ENCODE data around the gene NAP1L5.

NAP1L5 gene

GRCh38 chr4:88681209-88681608 lies 16.4 kb downstream of the NAP1L5 start:
- TF ChIP-seq EZH2phosphoT487 (IDR thresholded peaks at IDR 0.05; ENCODE audit: low read depth) (no peak), CTCF (IDR thresholded peaks at IDR 0.05; ENCODE audit: low read depth, low read length) (no peak)
- Histone ChIP-seq H3K4me2 (ENCODE audit: low read length) (no peak overlapping the region), H3K9ac (ENCODE audit: low read length) (no peak overlapping the region), H3K36me3 (replicated peaks; ENCODE audit: low read depth, low read length) (no peaks in the 10 kb centered on the region), H2AFZ (ENCODE audit: low read depth, low read length) (no peak overlapping the region), H3K27me3 (ENCODE audit: low read depth, low read length) (no peaks in the 10 kb centered on the region), H3K27ac (ENCODE audit: low read length) (no peak overlapping the region), H3K4me3 (ENCODE audit: low read length) (no peak overlapping the region), H3K9me3 (ENCODE audit: insufficient read depth, low read length) (no peaks in the 10 kb centered on the region), H4K20me1 (ENCODE audit: insufficient read depth, low read length) (no peaks in the 10 kb centered on the region), H3K79me2 (ENCODE audit: low read length) (no peaks in the 10 kb centered on the region), H3K4me1 (ENCODE audit: low read length) (no peaks in the 10 kb centered on the region)

- H3K9ac ChIP-seq (ENCODE audit: low read length): no peak overlapping the region
- no peak overlapping the region for H3K4me3 ChIP-seq (ENCODE audit: low read length)
- TF ChIP-seq EZH2phosphoT487 (IDR thresholded peaks at IDR 0.05; ENCODE audit: low read depth) (no peak), CTCF (IDR thresholded peaks at IDR 0.05; ENCODE audit: low read depth, low read length) (no peak)
- no peaks in the 10 kb centered on the region for H3K9me3 ChIP-seq (ENCODE audit: insufficient read depth, low read length)
- H3K79me2 ChIP-seq (ENCODE audit: low read length): no peaks in the 10 kb centered on the region
- no peaks in the 10 kb centered on the region for H4K20me1 ChIP-seq (ENCODE audit: insufficient read depth, low read length)
- no peak overlapping the region for H3K4me2 ChIP-seq (ENCODE audit: low read length)
- H2AFZ ChIP-seq (ENCODE audit: low read depth, low read length): no peak overlapping the region
- no peaks in the 10 kb centered on the region for H3K27me3 ChIP-seq (ENCODE audit: low read depth, low read length)
- no peak overlapping the region for H3K27ac ChIP-seq (ENCODE audit: low read length)
- no peaks in the 10 kb centered on the region for H3K4me1 ChIP-seq (ENCODE audit: low read length)
- H3K36me3 ChIP-seq (replicated peaks; ENCODE audit: low read depth, low read length): no peaks in the 10 kb centered on the region
Observed at GRCh38 chr4:88675543-88675942, 22.1 kb downstream of the NAP1L5 start.

- no peak overlapping the region for H3K9ac ChIP-seq (ENCODE audit: low read length)
- H2AFZ ChIP-seq (ENCODE audit: low read depth, low read length): no peak overlapping the region
- no peaks in the 10 kb centered on the region for H3K79me2 ChIP-seq (ENCODE audit: low read length)
- H3K4me1 ChIP-seq (ENCODE audit: low read length): no peaks in the 10 kb centered on the region
- no peak overlapping the region for H3K4me3 ChIP-seq (ENCODE audit: low read length)
- TF ChIP-seq CTCF (IDR thresholded peaks at IDR 0.05; ENCODE audit: low read depth, low read length): no peak
- no peak for TF ChIP-seq EZH2phosphoT487 (IDR thresholded peaks at IDR 0.05; ENCODE audit: low read depth)
- H3K27me3 ChIP-seq (ENCODE audit: low read depth, low read length): no peaks in the 10 kb centered on the region
- H3K9me3 ChIP-seq (ENCODE audit: insufficient read depth, low read length): no peaks in the 10 kb centered on the region
- H4K20me1 ChIP-seq (ENCODE audit: insufficient read depth, low read length): no peaks in the 10 kb centered on the region
- H3K36me3 ChIP-seq (replicated peaks; ENCODE audit: low read depth, low read length): no peaks in the 10 kb centered on the region
- no peak overlapping the region for H3K4me2 ChIP-seq (ENCODE audit: low read length)
- no peak overlapping the region for H3K27ac ChIP-seq (ENCODE audit: low read length)
Observed at GRCh38 chr4:88674979-88675378, 22.6 kb downstream of the NAP1L5 start.

- no peak overlapping the region for H3K9ac ChIP-seq (ENCODE audit: low read length)
- no peaks in the 10 kb centered on the region for H3K36me3 ChIP-seq (replicated peaks; ENCODE audit: low read depth, low read length)
- H3K9me3 ChIP-seq (ENCODE audit: insufficient read depth, low read length): no peaks in the 10 kb centered on the region
- no peak overlapping the region for H3K27ac ChIP-seq (ENCODE audit: low read length)
- no peak overlapping the region for H2AFZ ChIP-seq (ENCODE audit: low read depth, low read length)
- H4K20me1 ChIP-seq (ENCODE audit: insufficient read depth, low read length): no peaks in the 10 kb centered on the region
- TF ChIP-seq EZH2phosphoT487 (IDR thresholded peaks at IDR 0.05; ENCODE audit: low read depth) (no peak), CTCF (IDR thresholded peaks at IDR 0.05; ENCODE audit: low read depth, low read length) (no peak)
- H3K4me1 ChIP-seq (ENCODE audit: low read length): no peaks in the 10 kb centered on the region
- H3K27me3 ChIP-seq (ENCODE audit: low read depth, low read length): no peaks in the 10 kb centered on the region
- no peaks in the 10 kb centered on the region for H3K79me2 ChIP-seq (ENCODE audit: low read length)
- H3K4me2 ChIP-seq (ENCODE audit: low read length): no peak overlapping the region
- H3K4me3 ChIP-seq (ENCODE audit: low read length): no peak overlapping the region
Observed at GRCh38 chr4:88674565-88674964, 23.1 kb downstream of the NAP1L5 start.

Measured in OCI-LY3 (cell line).